ENCODE measurements around the gene RAB11FIP3. TPM values are rescaled to one million over a fixed set of nuclear protein-coding genes. Genes with fewer than 3 reads are reported as not detected.

Gene RAB11FIP3
- total RNA-seq, 1 experiment from 2014 or later = 35.8 TPM

DNA sequence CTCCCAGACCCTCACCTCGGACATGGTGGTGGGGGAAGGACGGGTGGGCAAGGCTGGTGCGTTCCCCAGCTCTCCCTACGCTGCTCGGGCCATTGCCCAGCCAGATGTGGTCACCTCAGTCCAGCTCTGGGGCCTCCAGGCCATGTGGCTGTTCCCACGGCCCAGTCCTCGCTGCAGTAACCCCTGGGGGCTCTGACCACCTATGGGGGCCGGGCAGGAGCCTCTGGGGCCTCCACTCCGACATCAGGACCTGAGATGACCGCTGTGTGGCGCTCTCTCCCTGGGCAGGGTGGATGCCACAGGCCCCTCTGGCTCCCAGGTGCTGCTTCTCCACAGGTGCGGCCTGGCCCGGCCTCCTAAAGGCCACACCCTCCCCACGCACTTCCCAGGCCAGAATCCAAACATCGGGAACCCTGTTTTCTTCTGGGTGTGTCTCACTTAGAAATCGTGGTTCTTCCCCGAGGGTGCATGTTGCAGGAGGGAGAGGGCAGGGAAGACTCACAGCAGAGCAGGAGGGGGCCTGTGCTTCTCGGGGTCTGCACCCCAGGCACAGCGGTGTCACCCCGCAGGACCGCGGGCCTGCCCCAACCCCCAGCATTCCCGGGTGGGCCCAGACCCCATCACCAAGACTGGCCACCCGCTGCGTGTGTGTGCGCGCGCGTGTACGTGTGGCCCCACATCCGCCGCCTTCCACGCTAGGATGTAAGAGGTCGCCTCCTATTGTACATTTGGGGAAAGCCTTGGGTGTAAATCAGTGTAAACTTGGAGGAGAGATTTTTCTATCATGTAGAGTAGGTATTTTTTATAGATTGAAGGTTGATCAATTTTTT, 96.1 kb downstream of the RAB11FIP3 start:
- Mint-ChIP-seq H3K4me3 (ENCODE audit: unreplicated experiment) (no peak overlapping the region), H3K9me3 (ENCODE audit: unreplicated experiment) (no peaks in the 10 kb centered on the region), H3K4me1 (ENCODE audit: low read depth, unreplicated experiment) (no peaks in the 10 kb centered on the region), H3K27ac (ENCODE audit: unreplicated experiment) (no peak overlapping the region), H3K27me3 (ENCODE audit: insufficient read depth, unreplicated experiment) (no peaks in the 10 kb centered on the region), H3K36me3 (ENCODE audit: insufficient read depth, unreplicated experiment) (peaks cover 36% of the 10 kb centered on the region)
- ChIA-PET CTCF (no interaction called here), POLR2A (no interaction called here)
- DNase-seq = peak in 1 of 2 experiments; percentile 38
- no peak overlapping the region for H3K4me3 ChIP-seq (ENCODE audit: low read depth, low read length)
- BruUV-seq (replicated peaks) = no TSS peak
- no peaks in the 10 kb centered on the region for H3K9me3 ChIP-seq
- peaks cover 9% of the 10 kb centered on the region for H3K4me1 ChIP-seq
- no peaks in the 10 kb centered on the region for H3K27me3 ChIP-seq (replicated peaks; ENCODE audit: control insufficient read depth, insufficient read depth, low read length)
- H3K36me3 ChIP-seq (ENCODE audit: control insufficient read depth, insufficient read depth, low read length) = 0 out of 2 replicates have a peak, but pooled peaks cover 1% of the 10 kb centered on the region
- intact Hi-C loops (cut with micrococcal nuclease; ENCODE audit: unreplicated experiment) = no loop called here
- peak in 1 of 2 experiments; percentile 31 for TF ChIP-seq CTCF (IDR thresholded peaks at IDR 0.05; ENCODE audit: insufficient read depth in 1 of 2, low read depth in 1 of 2, low read length in 1 of 2, severe bottlenecking in 1 of 2, unreplicated experiment in 1 of 2)

GRCh38 chr16:522320-523096, 97.1 kb downstream of the RAB11FIP3 start:
- CTCF ChIA-PET = no interaction called here
- intact Hi-C loops (cut with micrococcal nuclease; ENCODE audit: unreplicated experiment) = no loop called here

More at GRCh38 chr16:522320-523096, 97.1 kb downstream of the RAB11FIP3 start:
- no peak for DNase-seq
- no peak overlapping the region for H3K27ac Mint-ChIP-seq (ENCODE audit: unreplicated experiment)
- no peaks in the 10 kb centered on the region for H3K27me3 Mint-ChIP-seq (ENCODE audit: insufficient read depth, unreplicated experiment)
- H3K4me3 ChIP-seq (ENCODE audit: low read depth, low read length) = no peak overlapping the region
- TF ChIP-seq CTCF (IDR thresholded peaks at IDR 0.05; ENCODE audit: insufficient read depth in 1 of 2, low read depth in 1 of 2, low read length in 1 of 2, severe bottlenecking in 1 of 2, unreplicated experiment in 1 of 2) = no peak
- H3K36me3 ChIP-seq (ENCODE audit: control insufficient read depth, insufficient read depth, low read length) = 0 out of 2 replicates have a peak, but pooled peaks cover 1% of the 10 kb centered on the region
- H3K4me1 ChIP-seq = peaks cover 9% of the 10 kb centered on the region
- H3K4me3 Mint-ChIP-seq (ENCODE audit: unreplicated experiment) = no peak overlapping the region
- BruUV-seq (replicated peaks) = no TSS peak
- H3K9me3 Mint-ChIP-seq (ENCODE audit: unreplicated experiment) = no peaks in the 10 kb centered on the region
- no peaks in the 10 kb centered on the region for H3K27me3 ChIP-seq (replicated peaks; ENCODE audit: control insufficient read depth, insufficient read depth, low read length)
- POLR2A ChIA-PET = interaction anchor here (0.6 to 1.2 kb wide), 2 partner anchors 11 to 67 kb away, joined by 3 read pairs; no protein-coding TSS in a partner anchor
- no peaks in the 10 kb centered on the region for H3K4me1 Mint-ChIP-seq (ENCODE audit: low read depth, unreplicated experiment)
- no peaks in the 10 kb centered on the region for H3K9me3 ChIP-seq
- H3K36me3 Mint-ChIP-seq (ENCODE audit: insufficient read depth, unreplicated experiment) = peaks cover 41% of the 10 kb centered on the region

Measured in Caco-2 (cell line).